Kidney glomerular epithelial cell (primary cell): ENCODE measurements around the gene KIR3DL3.
A peak's percentile ranks its signal among the peaks of the same experiment; 100 is the strongest.
"Not testable (repeated sequence)": the region's sequence is repeated elsewhere in the genome, so short reads cannot be mapped to it uniquely, and the experiment has no call there.

Experiments used
- DNase-seq: peaks from one replicate; lab custom pipeline; 2025; lab: John Stamatoyannopoulos, UW

The KIR3DL3 gene

GRCh38 chr19:54724142-54724541 lies at the start of gene KIR3DL3:
Gene KIR3DL3, plus strand, starts transcription at chr19:54724442. Its CDS starts 55 bp downstream, at chr19:54724497.
- no peak for DNase-seq

- DNase-seq = peak; percentile 15
Observed at GRCh38 chr19:54676210-54676834, 47.9 kb upstream of the KIR3DL3 start.

GRCh38 chr19:54677217-54677616 lies 47.0 kb upstream of the KIR3DL3 start:
- DNase-seq = no peak

DNA sequence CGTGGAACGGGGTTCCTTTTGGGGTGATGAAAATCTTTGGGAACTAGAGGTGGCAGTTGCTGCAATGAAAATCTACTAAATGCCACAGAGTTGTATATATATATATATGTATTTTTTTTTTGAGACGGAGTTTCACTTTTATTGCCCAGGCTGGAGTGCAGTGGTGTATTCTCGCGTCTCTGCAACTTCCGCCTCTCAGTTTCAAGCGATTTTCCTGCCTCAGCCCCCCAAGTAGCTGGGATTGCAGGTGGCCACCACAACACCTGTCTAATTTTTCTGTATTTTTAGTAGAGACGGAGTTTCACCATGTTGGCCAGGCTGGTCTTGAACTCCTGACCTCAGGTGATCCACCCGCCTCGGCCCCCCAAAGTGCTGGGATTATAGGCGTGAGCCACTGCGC lies 42.6 kb upstream of the KIR3DL3 start:
- DNase-seq = not testable (repeated sequence)

- DNase-seq = no peak
Observed at GRCh38 chr19:54682306-54682856, 41.9 kb upstream of the KIR3DL3 start.

GRCh38 chr19:54684527-54684926 lies 39.7 kb upstream of the KIR3DL3 start:
- DNase-seq = peak; percentile 0

DNA sequence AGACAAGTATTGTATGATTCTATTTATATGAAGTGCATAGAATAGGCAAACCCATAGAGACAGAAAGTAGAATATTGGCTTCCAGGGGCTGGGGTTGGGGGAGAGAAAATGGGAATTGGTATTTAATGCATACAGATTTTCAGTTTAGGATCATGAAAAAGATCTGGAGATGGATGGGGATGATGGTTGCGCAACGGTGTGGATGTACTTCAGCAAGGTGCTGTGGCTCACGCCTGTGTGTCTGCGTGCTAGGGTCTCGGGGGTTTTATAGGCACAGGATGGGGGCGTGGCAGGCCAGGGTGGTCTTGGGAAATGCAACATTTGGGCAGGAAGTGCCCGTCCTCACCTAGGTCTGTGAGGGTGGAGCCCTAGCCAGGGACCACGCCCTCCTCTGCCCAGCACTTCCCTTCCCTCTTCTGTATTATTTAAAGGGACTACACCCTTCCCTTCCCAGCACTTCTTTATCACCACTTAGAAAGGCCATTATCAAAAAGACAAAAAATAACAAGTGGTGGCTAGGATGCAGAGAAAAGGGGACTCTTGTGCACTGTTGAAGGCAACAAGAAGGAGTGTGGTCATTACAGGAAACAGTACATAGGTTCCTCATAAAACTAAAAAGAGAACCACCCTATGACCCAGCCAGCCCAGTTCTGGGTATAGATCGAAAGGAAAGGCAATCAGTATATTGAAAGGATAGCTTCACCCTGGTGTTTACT lies 32.5 kb upstream of the KIR3DL3 start:
- DNase-seq = no peak

DNA sequence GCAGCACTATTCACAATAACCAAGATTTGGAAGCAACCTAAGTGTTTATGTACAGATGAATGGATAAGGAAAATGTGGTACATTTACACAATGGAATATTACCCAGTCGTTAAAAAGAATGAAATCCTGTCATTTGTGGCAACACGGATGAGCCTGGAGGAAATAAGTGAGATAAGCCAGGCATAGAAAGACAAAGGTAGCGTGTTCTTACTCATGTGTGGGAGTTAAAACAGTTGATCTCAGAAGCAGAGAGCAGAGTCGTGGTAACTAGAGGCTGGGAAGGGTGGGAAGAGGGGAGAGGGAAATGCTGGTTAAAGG lies 32.0 kb upstream of the KIR3DL3 start:
- no peak for DNase-seq

GRCh38 chr19:54694648-54695047 lies 29.6 kb upstream of the KIR3DL3 start:
- DNase-seq = no peak

- no peak for DNase-seq
Observed at GRCh38 chr19:54696117-54696548, 28.1 kb upstream of the KIR3DL3 start.

DNA sequence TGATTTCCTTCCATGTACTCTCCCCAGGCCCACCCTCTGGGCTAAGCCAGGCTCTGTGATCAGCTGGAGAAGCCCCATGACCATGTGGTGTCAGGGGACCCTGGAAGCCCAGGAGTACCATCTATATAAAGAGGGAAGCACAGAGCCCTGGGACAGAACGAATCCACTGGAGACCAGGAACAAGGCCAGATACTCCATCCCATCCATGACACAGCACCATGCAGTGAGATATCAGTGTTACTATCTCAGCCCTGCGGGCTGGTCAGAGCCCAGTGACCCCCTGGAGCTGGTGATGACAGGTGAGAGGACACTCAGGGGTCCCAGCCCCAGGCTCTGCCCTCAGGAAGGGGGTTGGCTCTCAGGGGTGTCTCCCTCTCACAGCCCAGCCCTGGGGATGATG lies 27.5 kb upstream of the KIR3DL3 start:
- DNase-seq = no peak

- not testable (repeated sequence) for DNase-seq
Observed at GRCh38 chr19:54697716-54698115, 26.5 kb upstream of the KIR3DL3 start.

- DNase-seq = no peak
Observed at GRCh38 chr19:54704928-54705327, 19.3 kb upstream of the KIR3DL3 start.

DNA sequence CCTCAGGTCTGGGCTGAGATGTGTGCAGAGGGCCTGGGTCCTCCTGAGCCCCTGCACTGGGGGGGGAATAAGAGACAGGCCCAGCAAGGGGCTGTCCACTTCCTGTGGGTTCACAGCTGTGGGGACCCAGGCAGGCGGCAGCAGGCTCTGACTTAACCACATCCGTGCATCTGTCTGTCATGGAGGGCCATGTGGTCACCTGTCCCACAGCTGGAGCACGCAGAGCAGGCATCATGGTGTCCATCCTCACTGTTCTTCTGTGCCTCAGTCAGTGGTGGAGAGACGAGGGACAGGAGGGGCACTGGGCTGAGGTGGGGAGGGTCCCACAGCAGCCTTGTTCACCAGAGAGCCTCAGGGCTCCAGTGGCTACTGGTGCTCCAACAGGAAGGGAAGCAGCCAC lies 16.3 kb upstream of the KIR3DL3 start:
- no peak for DNase-seq

- no peak for DNase-seq
Observed at GRCh38 chr19:54708781-54709180, 15.5 kb upstream of the KIR3DL3 start.

- DNase-seq = no peak
Observed at GRCh38 chr19:54709212-54709948, 14.9 kb upstream of the KIR3DL3 start.

DNA sequence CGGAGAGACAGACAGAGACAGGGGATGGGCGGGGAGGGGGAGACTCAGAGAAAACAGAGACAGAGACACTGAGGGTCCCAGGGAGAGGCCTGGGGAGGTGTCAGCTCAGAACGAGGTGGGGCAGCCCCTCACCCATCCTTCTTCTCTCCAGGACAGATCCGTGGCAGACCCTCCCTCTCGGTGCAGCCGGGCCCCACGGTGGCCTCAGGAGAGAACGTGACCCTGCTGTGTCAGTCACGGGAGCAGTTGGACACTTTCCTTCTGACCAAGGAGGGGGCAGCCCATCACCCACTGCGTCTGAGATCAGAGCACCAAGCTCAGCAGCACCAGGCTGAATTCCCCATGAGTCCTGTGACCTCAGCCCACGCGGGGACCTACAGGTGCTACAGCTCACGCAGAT lies 14.3 kb upstream of the KIR3DL3 start:
- DNase-seq = not testable (repeated sequence)

- no peak for DNase-seq
Observed at GRCh38 chr19:54724644-54725043, 402 bp downstream of the KIR3DL3 start.

DNA sequence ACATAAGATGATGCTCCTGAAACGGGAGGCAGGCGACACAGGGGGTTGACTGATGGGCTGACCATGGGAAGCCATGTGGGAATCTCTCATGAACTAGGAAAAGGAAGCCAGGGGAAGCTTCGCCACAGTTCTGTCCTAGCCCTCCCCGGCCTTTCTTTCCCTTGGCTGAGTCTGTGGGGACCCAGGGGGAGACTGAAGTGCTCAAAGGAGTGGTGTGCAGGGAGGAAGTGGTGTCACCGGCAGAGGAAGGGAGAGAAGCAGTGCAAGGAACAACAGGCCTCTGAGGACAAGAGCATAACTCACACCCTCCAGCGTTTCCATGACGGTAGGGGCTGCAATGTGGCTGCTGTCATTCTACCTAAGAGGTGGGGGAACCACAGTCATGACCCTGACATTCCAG lies 1.1 kb downstream of the KIR3DL3 start:
- no peak for DNase-seq

DNA sequence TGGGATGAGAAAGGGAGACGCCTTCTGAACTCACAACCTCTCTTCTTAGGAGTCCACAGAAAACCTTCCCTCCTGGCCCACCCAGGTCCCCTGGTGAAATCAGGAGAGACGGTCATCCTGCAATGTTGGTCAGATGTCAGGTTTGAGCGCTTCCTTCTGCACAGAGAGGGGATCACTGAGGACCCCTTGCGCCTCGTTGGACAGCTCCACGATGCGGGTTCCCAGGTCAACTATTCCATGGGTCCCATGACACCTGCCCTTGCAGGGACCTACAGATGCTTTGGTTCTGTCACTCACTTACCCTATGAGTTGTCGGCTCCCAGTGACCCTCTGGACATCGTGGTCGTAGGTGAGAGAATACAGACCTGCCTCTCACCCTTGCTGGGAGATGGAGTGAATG lies 3.3 kb downstream of the KIR3DL3 start:
- no peak for DNase-seq

DNA sequence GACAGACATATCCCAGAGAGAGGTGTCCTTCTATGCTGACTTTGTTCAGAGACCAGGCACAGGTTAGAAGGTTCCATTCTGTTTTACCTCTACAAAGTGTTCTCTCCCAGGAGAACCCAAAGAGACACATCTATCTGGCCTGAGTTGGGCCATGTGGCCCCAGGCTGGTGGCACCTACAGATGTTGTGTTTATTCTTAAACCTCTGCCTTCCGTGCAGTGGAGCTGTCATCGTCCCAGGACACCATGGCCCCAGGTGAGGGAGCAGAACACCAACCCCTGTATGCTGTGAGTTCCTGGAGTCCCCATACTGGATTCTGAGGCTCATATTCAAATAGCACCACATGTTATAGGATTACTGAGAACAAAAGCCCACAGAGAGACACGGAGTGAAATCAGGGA lies 3.9 kb downstream of the KIR3DL3 start:
- DNase-seq = no peak

DNA sequence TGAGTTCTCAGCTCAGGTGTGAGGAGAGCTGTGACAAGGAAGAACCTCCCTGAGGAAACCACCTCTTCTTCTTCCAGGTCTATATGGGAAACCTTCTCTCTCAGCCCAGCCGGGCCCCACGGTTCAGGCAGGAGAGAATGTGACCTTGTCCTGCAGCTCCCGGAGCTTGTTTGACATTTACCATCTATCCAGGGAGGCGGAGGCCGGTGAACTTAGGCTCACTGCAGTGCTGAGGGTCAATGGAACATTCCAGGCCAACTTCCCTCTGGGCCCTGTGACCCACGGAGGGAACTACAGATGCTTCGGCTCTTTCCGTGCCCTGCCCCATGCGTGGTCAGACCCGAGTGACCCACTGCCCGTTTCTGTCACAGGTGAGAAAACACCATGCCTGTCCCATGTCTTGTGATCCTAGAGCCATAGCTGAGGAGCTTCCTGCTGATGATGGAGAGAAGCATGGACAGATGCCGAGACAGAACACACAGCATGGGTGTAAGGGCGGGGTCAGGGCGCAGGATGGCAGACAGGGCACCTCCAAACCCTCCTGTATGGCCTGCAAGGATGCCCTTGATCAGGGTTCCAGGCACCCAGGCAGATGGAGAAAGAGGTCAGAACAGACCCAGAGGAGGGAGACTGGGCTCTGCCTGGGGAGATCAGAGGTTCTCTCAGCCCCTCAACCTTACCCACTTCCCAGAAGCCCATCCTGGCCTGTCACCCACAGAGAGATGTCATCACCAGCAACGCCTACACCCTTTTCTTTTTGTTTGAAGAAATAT lies 5.4 kb downstream of the KIR3DL3 start:
- DNase-seq = no peak
